ENCODE measurements around the gene KLHL13. TPM values are rescaled to one million over a fixed set of nuclear protein-coding genes. Genes with fewer than 3 reads are reported as not detected.

The KLHL13 gene
- total RNA-seq, 1 experiment from 2014 or later: 0.82 TPM

DNA sequence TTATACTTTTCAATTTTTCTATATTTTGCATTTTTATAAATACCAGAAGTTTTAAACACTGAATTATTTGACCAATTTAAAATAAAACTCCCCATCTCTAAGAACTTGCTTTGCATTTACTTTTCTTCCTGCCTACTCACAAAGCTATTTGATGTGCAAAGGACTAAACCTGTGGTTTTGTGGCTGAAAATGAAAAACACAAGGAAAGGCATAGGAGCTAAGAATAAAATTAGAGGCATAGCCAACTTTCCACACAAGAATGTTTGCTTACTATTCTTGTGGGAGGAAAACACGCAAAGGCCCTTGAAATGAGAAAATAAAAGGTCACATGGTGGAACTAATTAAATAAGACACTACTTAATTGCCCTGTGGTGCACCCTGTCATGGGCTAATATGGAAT is 221.2 kb downstream of the KLHL13 start:
- intact Hi-C loops (cut with micrococcal nuclease; ENCODE audit: unreplicated experiment) (no loop called here), in situ Hi-C loops (cut with HindIII; ENCODE audit: low pct_unique_long_range_greater_than_20kb, low sequenced_read_pairs) (no loop called here)
- H3K27ac ChIP-seq (ENCODE audit: low read length): no peak overlapping the region
- H3K4me3 ChIP-seq (ENCODE audit: low read depth in 2 of 2, low read length in 2 of 2): no peak overlapping the region
- ATAC-seq (no peak), DNase-seq (ENCODE audit: low read depth, low spot score) (no peak)
- CTCF ChIA-PET: no interaction called here
- TF ChIP-seq SIN3A (IDR thresholded peaks at IDR 0.05; ENCODE audit: borderline replicate concordance, insufficient read depth, low read depth, low read length) (no peak), POLR2AphosphoS5 (IDR thresholded peaks at IDR 0.05; ENCODE audit: low read depth, low read length) (no peak), TCF7L2 (IDR thresholded peaks at IDR 0.05; ENCODE audit: low read depth, low read length) (no peak)
- TF ChIP-seq, protein P1, sequence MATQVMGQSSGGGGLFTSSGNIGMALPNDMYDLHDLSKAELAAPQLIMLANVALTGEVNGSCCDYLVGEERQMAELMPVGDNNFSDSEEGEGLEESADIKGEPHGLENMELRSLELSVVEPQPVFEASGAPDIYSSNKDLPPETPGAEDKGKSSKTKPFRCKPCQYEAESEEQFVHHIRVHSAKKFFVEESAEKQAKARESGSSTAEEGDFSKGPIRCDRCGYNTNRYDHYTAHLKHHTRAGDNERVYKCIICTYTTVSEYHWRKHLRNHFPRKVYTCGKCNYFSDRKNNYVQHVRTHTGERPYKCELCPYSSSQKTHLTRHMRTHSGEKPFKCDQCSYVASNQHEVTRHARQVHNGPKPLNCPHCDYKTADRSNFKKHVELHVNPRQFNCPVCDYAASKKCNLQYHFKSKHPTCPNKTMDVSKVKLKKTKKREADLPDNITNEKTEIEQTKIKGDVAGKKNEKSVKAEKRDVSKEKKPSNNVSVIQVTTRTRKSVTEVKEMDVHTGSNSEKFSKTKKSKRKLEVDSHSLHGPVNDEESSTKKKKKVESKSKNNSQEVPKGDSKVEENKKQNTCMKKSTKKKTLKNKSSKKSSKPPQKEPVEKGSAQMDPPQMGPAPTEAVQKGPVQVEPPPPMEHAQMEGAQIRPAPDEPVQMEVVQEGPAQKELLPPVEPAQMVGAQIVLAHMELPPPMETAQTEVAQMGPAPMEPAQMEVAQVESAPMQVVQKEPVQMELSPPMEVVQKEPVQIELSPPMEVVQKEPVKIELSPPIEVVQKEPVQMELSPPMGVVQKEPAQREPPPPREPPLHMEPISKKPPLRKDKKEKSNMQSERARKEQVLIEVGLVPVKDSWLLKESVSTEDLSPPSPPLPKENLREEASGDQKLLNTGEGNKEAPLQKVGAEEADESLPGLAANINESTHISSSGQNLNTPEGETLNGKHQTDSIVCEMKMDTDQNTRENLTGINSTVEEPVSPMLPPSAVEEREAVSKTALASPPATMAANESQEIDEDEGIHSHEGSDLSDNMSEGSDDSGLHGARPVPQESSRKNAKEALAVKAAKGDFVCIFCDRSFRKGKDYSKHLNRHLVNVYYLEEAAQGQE (IDR thresholded peaks at IDR 0.05; ENCODE audit: insufficient read depth in 1 of 2, low read depth in 2 of 2, low read length in 1 of 2): no peak
- TF ChIP-seq, protein P2, sequence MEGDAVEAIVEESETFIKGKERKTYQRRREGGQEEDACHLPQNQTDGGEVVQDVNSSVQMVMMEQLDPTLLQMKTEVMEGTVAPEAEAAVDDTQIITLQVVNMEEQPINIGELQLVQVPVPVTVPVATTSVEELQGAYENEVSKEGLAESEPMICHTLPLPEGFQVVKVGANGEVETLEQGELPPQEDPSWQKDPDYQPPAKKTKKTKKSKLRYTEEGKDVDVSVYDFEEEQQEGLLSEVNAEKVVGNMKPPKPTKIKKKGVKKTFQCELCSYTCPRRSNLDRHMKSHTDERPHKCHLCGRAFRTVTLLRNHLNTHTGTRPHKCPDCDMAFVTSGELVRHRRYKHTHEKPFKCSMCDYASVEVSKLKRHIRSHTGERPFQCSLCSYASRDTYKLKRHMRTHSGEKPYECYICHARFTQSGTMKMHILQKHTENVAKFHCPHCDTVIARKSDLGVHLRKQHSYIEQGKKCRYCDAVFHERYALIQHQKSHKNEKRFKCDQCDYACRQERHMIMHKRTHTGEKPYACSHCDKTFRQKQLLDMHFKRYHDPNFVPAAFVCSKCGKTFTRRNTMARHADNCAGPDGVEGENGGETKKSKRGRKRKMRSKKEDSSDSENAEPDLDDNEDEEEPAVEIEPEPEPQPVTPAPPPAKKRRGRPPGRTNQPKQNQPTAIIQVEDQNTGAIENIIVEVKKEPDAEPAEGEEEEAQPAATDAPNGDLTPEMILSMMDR (IDR thresholded peaks at IDR 0.05): no peak
- H3K4me1 ChIP-seq (ENCODE audit: control insufficient read depth, insufficient read depth, low read length): no peaks in the 10 kb centered on the region
- H3K9me3 ChIP-seq (ENCODE audit: control insufficient read depth, insufficient read depth, low read depth, low read length): no peaks in the 10 kb centered on the region
- no peaks in the 10 kb centered on the region for H3K27me3 ChIP-seq (ENCODE audit: control insufficient read depth, insufficient read depth, low read length)
- H3K36me3 ChIP-seq (ENCODE audit: control insufficient read depth, insufficient read depth, low read length): no peaks in the 10 kb centered on the region
- no TSS peak for BruUV-seq (replicated peaks)
- POLR2A ChIA-PET: no interaction called here

DNA sequence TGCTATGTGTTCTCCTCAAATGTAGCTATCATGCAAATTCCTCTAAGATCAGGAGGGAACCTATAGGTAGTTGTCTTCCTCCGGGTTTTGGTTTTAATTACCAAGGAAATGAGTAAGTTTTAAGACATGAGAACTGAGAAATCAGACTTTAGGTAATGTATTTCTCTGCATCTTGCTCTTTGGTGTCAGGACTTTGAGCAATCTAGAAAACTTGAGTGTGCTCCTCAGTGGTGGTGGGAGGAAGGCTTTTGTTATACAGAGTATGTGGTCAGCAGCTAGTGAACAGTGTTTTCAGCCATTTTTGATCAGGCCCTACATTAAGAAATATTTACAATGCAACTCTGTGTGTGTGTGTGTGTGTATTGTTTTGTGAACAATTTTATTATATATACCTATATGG is 224.1 kb downstream of the KLHL13 start:
- Histone ChIP-seq H3K27me3 (ENCODE audit: control insufficient read depth, insufficient read depth, low read length) (no peaks in the 10 kb centered on the region), H3K36me3 (ENCODE audit: control insufficient read depth, insufficient read depth, low read length) (no peaks in the 10 kb centered on the region), H3K27ac (ENCODE audit: low read length) (no peak overlapping the region), H3K4me3 (ENCODE audit: low read depth in 2 of 2, low read length in 2 of 2) (no peak overlapping the region), H3K4me1 (ENCODE audit: control insufficient read depth, insufficient read depth, low read length) (no peaks in the 10 kb centered on the region), H3K9me3 (ENCODE audit: control insufficient read depth, insufficient read depth, low read depth, low read length) (no peaks in the 10 kb centered on the region)
- ATAC-seq (no peak), DNase-seq (ENCODE audit: low read depth, low spot score) (no peak)
- TF ChIP-seq, protein P2 (IDR thresholded peaks at IDR 0.05): no peak
- no peak for TF ChIP-seq SIN3A (IDR thresholded peaks at IDR 0.05; ENCODE audit: borderline replicate concordance, insufficient read depth, low read depth, low read length)
- TF ChIP-seq, protein P1 (IDR thresholded peaks at IDR 0.05; ENCODE audit: insufficient read depth in 1 of 2, low read depth in 2 of 2, low read length in 1 of 2): no peak
- TF ChIP-seq POLR2AphosphoS5 (IDR thresholded peaks at IDR 0.05; ENCODE audit: low read depth, low read length): no peak
- no peak for TF ChIP-seq TCF7L2 (IDR thresholded peaks at IDR 0.05; ENCODE audit: low read depth, low read length)
- in situ Hi-C loops (cut with HindIII; ENCODE audit: low pct_unique_long_range_greater_than_20kb, low sequenced_read_pairs) (no loop called here), intact Hi-C loops (cut with micrococcal nuclease; ENCODE audit: unreplicated experiment) (no loop called here)
- no TSS peak for BruUV-seq (replicated peaks)
- ChIA-PET CTCF (no interaction called here), POLR2A (no interaction called here)
